Measurements from ENCODE around the gene FAM110C.

- no peak for TF ChIP-seq ZNF565 (CRISPR knock-in tag; conservative IDR thresholded peaks at IDR 0.05; ENCODE audit: low read depth)
- TF ChIP-seq CREB5 (CRISPR knock-in tag; IDR thresholded peaks at IDR 0.05; ENCODE audit: low read depth), result no peak
- TF ChIP-seq ZNF8 (CRISPR knock-in tag; IDR thresholded peaks at IDR 0.05), result no peak
- TF ChIP-seq ARNTL (CRISPR knock-in tag; IDR thresholded peaks at IDR 0.05; ENCODE audit: borderline replicate concordance, low read depth), result no peak
- no peak for TF ChIP-seq TOX (CRISPR knock-in tag; IDR thresholded peaks at IDR 0.05; ENCODE audit: borderline replicate concordance)
These were observed 39.5 kb upstream of the FAM110C start for GRCh38 chr2:85761-86160.

All from SK-N-SH treated with all-trans-retinoic acid at 6 μM for 48 hours (cell line).